GM18526 (cell line): Measurements from ENCODE around the gene ADRA2B.

Experiments
- POLR2A ChIP-seq: IDR thresholded peaks from 3 replicates; pipeline ENCODE4 v1.6.1; 2011; ENCODE audit not compliant: insufficient read length; ENCODE audit errors: extremely low read depth

ADRA2B gene

GRCh38 chr2:96097951-96098823, 18.2 kb downstream of the ADRA2B start:
- TF ChIP-seq POLR2A = no peak

DNA sequence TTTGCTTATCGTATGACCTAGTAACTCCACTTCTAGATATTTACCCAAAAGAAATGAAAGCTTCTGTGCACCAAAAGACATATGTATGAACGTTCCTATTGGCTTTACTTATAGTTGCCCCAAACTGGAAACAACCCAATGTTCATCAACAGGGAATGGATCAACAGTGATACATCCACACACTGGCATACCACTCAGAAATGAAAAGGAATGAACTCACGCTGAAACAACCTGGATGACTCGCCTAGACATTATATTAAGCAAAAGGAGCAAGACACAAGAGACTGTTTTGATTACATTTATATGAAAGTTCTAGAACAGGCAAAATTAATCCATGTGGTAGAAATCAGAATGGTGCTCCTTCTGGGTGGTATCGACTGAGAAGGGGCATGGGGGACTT, 18.9 kb downstream of the ADRA2B start:
- TF ChIP-seq POLR2A = no peak

DNA sequence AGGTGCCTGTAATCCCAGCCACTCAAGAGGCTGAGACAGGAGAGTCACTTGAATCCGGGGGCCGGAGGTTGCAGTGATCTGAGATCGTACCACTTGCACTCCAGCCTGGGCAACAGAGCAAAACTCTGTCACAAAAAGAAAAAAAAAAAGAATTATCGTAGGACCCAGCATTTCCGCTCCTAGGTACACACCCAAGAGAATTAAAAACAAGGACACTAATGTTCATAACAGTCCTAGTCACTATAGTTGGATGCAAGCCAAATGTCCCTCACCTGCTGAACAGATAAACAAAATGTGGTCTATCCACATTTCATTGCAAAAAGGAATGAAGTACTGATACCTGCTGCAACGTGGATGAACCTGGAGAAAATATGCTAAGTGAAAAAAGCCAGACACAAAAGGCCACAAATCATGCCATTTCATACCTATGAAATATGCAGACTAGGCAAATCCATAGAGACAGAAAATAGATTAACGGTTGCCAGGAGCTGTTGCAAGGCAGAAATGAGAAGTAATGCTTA, 21.2 kb downstream of the ADRA2B start:
- no peak for TF ChIP-seq POLR2A

DNA sequence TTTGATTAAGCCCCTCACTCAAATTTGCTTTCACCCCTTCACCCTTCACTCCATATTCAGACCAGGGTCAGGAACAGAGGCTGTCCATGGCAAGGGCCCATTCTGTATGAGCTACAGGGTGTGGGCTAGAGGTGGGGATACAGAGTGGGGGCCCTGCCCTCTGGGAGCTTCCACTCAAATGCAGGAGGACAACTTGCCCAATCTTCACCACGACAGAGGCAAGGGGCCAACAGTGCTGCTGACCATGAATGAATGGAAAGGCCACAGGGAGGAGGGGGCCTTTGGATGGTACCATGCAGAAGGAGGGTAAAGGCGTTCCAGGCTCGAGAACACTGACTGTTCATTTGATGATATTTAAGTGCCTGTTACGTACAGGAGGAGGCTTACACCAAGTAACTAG, 22.8 kb downstream of the ADRA2B start:
- TF ChIP-seq POLR2A = no peak

DNA sequence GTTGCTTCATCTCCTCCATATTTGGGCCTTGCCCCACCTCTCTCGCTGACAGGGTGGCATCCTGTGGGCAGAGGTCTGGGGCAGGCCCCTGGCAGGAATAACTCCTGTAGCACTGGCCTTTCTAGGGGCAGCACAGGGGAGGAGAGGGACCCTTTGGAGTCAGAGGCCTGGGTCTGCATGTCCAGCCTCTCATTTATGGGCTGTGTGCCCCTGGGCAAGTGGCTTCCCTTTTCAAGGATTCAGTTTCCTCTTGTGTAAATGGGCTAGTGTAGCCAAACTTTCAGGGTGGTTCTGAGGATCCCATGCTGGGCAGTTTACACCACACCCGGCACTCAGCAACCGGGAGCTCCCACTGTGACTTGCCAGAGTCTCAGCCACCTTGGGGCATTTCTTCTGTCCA, 23.4 kb downstream of the ADRA2B start:
- TF ChIP-seq POLR2A = no peak

- no peak for TF ChIP-seq POLR2A
Observed at GRCh38 chr2:96092573-96092877, 23.8 kb downstream of the ADRA2B start.

DNA sequence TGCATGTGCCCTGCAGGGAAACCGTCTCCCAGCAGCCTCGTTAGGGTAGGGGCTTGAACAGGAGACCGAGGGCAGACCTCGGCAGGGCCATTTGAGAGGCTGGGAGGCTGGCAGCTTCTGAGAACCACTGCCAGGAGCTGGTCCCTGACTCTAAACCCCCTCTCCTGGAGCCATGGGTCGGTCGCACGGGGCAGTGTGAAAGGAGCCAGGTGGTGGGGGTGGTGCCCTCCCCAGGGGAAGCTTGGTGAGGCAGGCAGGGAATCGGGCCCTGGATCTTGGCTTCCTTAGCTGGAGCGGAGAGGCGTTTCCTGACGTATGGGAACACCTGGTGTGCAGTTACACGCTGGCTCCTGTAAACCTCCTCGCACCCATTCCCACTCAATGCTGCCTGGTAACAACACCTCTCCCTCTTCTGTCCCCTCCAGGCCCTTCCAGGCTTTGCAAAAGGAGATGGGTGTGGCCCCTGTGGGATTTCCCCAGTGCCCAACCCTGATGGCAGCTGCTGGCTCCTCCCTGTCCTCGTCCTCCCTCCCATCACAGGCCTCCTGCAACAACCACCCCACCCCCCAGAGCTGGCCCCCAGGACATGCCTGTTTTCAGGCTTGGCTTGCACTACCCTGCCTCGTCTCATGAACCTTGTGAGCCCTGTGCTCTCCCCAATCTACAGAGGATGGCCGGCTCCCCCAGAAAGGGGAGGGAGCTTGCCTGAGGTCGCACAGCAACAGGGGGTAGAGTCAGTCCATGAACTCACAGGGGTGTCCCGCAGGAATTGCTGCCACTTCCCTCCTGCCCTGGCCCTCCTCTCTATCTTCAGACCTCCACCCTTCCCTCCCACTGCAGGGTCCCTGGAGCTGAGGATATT, 24.4 kb downstream of the ADRA2B start:
- TF ChIP-seq POLR2A = no peak

DNA sequence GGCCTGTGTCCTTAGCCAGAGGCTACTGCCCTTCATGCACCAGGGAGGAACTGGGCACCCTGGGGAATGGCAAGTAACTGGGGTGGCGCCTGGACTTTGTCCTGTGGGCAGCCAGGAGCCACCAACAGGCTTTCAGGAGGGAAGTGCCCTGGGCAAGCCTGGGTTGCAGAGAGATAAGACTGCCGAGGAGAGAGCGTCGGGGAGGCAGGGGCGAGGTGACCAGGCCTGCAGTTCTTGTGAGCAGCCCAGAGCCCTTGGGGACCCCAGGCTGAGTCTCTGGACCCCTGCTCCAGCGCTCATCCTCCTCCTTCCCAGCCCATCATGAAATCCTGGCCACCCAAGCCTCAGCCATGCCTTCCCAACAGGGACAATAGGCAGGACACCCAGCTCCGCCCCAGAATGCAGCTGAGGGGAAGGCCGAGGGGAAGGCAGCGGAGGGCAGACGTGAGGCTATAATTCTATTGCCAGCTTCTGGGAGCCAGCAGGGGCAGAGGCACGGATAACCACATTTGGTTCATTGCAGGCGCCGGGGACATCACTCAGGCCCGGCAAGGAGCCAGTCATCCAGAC, 25.1 kb downstream of the ADRA2B start:
- no peak for TF ChIP-seq POLR2A

DNA sequence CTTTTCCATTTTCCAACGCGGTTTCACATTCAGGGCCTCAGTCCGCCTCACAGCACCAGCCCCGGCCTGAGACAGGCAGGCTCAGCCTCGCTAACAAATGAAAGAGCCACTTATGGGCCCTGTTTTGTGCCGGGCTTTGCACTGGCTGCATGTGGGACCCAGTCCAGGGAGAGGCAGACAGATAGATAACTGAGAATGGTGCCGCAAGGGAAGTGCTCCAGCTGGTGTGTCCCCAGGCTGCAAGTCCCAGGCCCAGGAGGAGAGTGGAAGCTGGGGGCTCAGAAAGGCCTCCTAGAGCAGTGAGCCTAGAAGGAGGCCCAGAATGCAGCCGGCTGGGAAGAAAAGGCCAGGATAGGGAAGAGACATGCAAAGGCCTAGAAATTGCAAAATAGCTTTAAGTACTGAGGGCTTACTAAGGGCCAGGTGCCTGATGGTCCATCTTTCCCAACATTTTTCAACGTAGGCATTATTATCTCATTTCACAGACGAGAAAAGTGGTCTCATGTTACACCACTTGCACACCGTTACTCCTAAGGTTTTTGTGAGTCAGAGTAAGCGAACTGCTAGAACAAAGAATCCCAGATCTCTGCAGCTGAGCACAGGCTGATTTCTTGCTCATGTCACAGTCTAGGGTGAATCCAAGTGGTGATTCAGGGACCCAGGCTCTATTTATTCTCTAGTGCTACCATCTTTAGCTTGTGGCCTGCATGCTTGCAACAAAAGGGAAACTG, 26.0 kb downstream of the ADRA2B start:
- no peak for TF ChIP-seq POLR2A

DNA sequence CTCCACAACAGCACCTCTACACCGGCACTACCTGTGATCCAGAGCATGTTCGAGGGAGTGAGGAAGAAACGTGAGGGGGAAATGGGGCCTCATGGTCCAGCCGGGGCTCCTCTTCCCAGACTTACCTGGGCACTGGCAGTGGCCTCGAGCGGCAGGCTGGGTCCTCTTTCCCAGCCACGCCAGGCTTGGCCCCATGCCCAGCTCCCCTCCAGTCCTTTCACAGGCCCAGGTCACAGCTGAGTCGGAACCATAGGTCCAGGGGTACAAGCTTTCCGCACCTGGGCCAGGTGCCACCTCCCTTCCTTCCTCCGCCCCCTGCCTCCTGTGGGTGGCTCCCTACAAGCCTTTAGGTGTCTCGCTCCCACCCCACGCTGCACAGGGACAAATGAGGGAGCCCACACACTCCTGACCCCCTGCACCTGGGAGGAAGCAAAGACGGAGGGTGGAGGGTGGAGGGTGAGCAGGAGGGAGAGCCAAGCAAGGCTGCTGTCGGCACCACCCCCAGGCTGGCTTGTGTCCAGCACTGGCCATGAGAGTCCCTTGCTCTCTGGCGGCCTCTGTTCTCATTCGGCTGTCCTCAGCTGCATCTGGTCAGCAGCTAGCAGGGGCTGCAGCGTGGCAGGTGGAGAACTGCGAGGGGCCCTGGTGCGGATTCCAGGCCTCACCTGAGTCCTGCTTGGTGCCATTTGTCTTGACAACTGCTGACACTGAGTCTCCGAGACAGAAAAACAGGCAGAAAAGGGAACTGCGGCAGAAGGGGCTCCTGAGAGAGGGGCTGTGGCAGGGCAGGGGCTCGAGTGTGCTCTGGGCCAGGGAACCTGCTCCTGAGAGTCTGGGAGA, 26.8 kb downstream of the ADRA2B start:
- TF ChIP-seq POLR2A = no peak

DNA sequence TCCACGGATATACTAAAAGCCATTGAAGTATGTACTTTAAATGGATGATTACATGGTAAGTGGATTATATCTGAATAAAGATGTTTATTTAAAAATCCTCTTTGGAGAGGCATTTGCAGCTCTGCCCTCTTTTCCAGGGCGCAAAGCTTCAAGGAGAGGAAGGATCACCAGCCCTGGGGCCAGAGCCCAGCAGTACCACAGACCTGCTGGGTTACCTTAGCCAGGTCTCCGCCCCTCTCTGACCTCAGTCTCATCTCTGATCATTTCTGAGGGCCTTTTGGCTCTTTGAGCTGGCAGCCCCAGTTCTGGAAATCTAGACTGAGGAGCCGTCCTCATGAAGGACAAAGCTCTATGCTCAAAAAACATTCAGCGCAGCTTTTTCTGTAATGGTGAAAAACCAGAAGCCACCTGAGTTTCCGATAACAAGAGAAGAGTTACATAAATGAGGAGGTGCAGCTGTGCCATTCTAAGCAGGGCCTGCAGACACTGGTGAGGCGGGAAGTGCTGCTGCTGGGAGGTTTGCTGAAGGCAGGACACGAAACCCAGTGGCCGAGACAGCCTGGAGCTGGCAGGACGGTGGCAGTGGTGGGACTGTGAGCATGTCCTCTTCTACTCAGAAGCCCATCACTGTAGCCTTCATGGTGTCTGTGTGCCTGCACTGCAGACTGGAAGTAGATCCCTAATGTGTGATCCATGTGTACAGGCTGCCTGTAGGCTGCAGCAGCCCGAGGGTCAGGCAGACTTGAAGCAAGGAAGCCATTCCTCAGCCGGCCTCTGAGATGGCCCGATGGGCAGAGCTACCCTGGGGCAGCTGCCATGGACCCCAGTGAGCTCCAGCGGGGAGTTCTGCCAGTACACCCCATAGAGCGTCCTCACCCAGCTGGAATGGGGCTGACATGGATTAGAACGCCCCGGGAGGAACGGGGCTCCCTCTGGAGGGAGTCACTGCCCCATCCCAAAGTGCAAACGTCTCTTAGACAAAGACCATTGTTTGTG, 27.7 kb downstream of the ADRA2B start:
- no peak for TF ChIP-seq POLR2A

DNA sequence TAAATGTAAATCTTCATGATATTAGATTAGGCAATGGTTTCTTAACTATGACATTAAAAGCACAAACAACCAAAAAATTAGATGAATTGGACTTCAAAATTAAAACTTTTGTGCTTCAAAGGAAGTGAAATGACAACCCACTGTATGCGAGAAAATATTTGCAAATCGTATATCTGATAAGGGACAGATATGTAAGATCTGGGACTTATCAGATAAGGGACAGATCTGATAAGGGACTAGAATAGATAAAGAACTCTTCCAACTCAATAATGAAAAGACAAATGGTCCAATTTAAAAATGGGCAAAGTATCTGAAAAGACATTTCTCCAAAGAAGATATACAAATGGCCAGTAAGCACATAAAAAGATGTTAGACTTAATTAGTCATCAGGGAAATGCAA, 29.2 kb downstream of the ADRA2B start:
- no peak for TF ChIP-seq POLR2A

GRCh38 chr2:96085541-96086355, 30.6 kb downstream of the ADRA2B start:
- no peak for TF ChIP-seq POLR2A
